Dendritic cell treated with granulocyte-macrophage colony-stimulating factor and Interleukin-4, amounts not matched to agents 40 ng/mL and 50 ng/mL, for 4 days (primary cell): ENCODE measurements around the gene CD9.

Source experiments
- H3K27ac Mint-ChIP-seq: one replicate; pipeline ENCODE4 v1.8.0; 2022; ENCODE audit warnings: mild to moderate bottlenecking, mixed read lengths
- H3K27me3 Mint-ChIP-seq: one replicate; pipeline ENCODE4 v1.8.0; 2022; ENCODE audit warnings: mild to moderate bottlenecking, mixed read lengths
- H3K36me3 Mint-ChIP-seq: one replicate; pipeline ENCODE4 v1.8.0; 2022; ENCODE audit warnings: low read depth, mixed read lengths
- H3K4me1 Mint-ChIP-seq: one replicate; pipeline ENCODE4 v1.8.0; 2022; ENCODE audit warnings: low read depth, mixed read lengths
- H3K4me3 Mint-ChIP-seq: one replicate; pipeline ENCODE4 v1.8.0; 2022; ENCODE audit warnings: mild to moderate bottlenecking, moderate library complexity, mixed read lengths
- H3K9me3 Mint-ChIP-seq: one replicate; pipeline ENCODE4 v1.8.0; 2022; ENCODE audit warnings: mixed read lengths
- intact Hi-C: fragments of 100-400 bp; cut with micrococcal nuclease; formaldehyde crosslinking; loops from one replicate; pipeline ENCODE4 v1.15.0; 2022

CD9 gene

DNA sequence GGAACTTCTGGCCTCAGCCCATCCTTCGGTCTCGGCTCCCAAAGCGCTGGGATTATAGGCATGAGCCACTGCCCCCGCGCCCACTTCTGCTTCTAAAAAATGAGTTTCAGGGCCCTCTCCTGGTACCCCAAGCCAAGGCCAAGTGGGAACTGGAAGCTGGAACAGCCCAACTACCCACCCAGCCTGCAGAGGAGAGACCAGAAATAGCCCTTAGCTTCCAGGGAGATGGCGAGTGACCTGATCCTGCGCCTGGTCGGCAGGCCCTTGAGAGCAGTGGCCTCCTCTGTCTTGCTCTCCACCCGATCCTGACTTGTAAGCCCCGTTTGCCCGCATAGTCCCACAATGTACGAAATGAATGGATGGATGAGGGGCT, 79.0 kb downstream of the CD9 start:
- peaks cover 65% of the 10 kb centered on the region for H3K27me3 Mint-ChIP-seq
- no peak overlapping the region for H3K27ac Mint-ChIP-seq
- H3K4me1 Mint-ChIP-seq = peaks cover 25% of the 10 kb centered on the region
- H3K4me3 Mint-ChIP-seq = no peak overlapping the region
- no peaks in the 10 kb centered on the region for H3K36me3 Mint-ChIP-seq
- intact Hi-C loops = loop anchor here (2.0 kb wide), 1 partner anchor 216 kb away; no protein-coding TSS in a partner anchor
- no peaks in the 10 kb centered on the region for H3K9me3 Mint-ChIP-seq

GRCh38 chr12:6279631-6280030, 79.4 kb downstream of the CD9 start:
- intact Hi-C loops = loop anchor here (2.0 kb wide), 1 partner anchor 217 kb away; no protein-coding TSS in a partner anchor
- no peaks in the 10 kb centered on the region for H3K9me3 Mint-ChIP-seq
- H3K27ac Mint-ChIP-seq = no peak overlapping the region
- peaks cover 25% of the 10 kb centered on the region for H3K4me1 Mint-ChIP-seq
- no peak overlapping the region for H3K4me3 Mint-ChIP-seq
- H3K36me3 Mint-ChIP-seq = no peaks in the 10 kb centered on the region
- H3K27me3 Mint-ChIP-seq = peaks cover 63% of the 10 kb centered on the region

DNA sequence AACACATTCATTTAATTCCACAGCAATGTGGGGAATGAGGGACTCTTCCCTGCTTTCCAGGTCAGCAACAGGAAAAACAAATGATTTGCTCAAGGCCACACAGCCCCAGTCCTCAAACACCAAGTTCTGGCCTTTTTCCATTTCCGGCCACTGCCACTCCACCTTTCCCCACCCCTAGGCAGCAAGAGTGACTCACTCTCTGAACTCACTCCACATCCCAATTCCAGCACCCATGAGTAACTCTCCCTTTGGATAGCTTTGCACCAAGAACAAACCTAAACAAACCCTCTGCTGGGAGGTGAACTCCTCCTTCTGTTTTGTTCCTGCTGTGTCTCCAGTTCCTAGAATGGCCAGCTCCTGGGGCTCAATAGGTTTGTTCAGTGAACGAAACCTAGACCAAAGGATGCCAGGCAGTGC, 79.9 kb downstream of the CD9 start:
- intact Hi-C loops = no loop called here
- peaks cover 59% of the 10 kb centered on the region for H3K27me3 Mint-ChIP-seq

DNA sequence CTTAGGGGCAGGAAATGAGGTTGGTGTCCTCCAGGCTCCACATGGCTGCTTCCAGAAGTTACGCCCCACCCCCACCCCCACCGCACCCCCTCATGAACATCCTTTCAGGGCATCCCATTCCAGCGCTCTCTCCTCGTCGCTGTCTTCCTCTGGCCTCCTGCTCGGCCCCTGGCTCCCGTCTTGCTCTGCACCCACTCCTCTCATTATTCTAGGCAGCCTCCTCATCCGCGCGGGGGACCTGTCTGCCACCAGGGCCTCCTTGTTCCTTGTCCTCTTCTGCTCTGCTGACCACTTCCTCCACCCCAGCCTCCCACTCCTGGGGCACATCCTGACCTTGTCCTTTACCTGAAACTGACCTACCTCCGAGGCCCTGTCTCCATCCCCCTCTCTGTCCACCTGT, 80.5 kb downstream of the CD9 start:
- intact Hi-C loops = no loop called here
- H3K36me3 Mint-ChIP-seq = no peaks in the 10 kb centered on the region
- H3K9me3 Mint-ChIP-seq = no peaks in the 10 kb centered on the region
- H3K4me1 Mint-ChIP-seq = peaks cover 25% of the 10 kb centered on the region
- H3K4me3 Mint-ChIP-seq = no peak overlapping the region
- H3K27me3 Mint-ChIP-seq = peaks cover 54% of the 10 kb centered on the region
- H3K27ac Mint-ChIP-seq = peak overlapping the region; percentile 18

More for the DNA sequence above, 79.9 kb downstream of the CD9 start:
- peaks cover 25% of the 10 kb centered on the region for H3K4me1 Mint-ChIP-seq
- H3K9me3 Mint-ChIP-seq = no peaks in the 10 kb centered on the region
- H3K27ac Mint-ChIP-seq = no peak overlapping the region
- H3K4me3 Mint-ChIP-seq = no peak overlapping the region
- no peaks in the 10 kb centered on the region for H3K36me3 Mint-ChIP-seq

DNA sequence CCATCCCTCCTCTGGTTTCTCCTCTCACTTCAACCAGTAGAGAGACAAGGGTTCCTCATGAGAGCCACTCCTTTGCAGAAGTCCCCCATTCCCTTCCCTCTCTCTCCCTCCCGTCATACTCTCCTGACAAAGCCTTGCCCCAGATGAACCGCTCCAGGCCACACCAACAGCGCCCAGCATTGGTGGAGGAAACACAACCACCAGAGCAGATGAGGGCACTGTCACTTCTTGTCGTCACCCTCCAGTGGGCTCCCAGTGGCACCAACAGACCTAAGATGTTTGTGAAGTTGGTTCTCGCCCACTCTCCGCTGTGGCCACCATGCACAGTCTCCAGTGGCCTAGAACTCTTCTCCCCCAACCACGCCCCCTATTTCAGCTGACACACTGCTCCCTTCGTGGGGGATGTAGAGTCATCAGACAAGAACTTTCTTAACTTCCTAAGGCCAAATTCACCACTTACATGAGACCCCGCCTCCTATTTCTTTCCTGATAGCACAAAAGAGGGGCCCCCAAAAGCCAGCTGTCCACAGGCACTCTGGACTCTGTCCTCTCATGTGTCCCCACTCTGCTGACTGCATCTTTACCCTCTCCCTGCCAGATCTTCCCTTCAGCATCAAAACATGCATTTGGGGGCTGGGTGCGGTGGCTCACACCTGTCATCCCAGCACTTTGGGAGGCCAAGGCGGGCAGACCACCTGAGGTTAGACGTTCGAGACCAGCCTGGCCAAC, 81.0 kb downstream of the CD9 start:
- Mint-ChIP-seq H3K4me3 (no peak overlapping the region), H3K27ac (peak overlapping the region; percentile 18), H3K9me3 (no peaks in the 10 kb centered on the region), H3K27me3 (peaks cover 49% of the 10 kb centered on the region), H3K4me1 (peaks cover 25% of the 10 kb centered on the region), H3K36me3 (no peaks in the 10 kb centered on the region)
- intact Hi-C loops = no loop called here

- Mint-ChIP-seq H3K4me1 (peaks cover 25% of the 10 kb centered on the region), H3K27me3 (peaks cover 42% of the 10 kb centered on the region), H3K9me3 (no peaks in the 10 kb centered on the region), H3K36me3 (no peaks in the 10 kb centered on the region), H3K27ac (no peak overlapping the region), H3K4me3 (no peak overlapping the region)
- intact Hi-C loops = no loop called here
These were observed 82.2 kb downstream of the CD9 start for GRCh38 chr12:6282453-6282840.

GRCh38 chr12:6284273-6284672, 84.1 kb downstream of the CD9 start:
- Mint-ChIP-seq H3K36me3 (no peaks in the 10 kb centered on the region), H3K27ac (no peak overlapping the region), H3K4me3 (no peak overlapping the region), H3K4me1 (peaks cover 22% of the 10 kb centered on the region), H3K9me3 (no peaks in the 10 kb centered on the region), H3K27me3 (peaks cover 46% of the 10 kb centered on the region)
- intact Hi-C loops = no loop called here

- intact Hi-C loops = loop anchor here (1.0 kb wide), 1 partner anchor 297 kb away; no protein-coding TSS in a partner anchor
- H3K4me3 Mint-ChIP-seq = no peak overlapping the region
- peaks cover 14% of the 10 kb centered on the region for H3K4me1 Mint-ChIP-seq
- H3K27ac Mint-ChIP-seq = no peak overlapping the region
- H3K36me3 Mint-ChIP-seq = no peaks in the 10 kb centered on the region
- peaks cover 38% of the 10 kb centered on the region for H3K27me3 Mint-ChIP-seq
- no peaks in the 10 kb centered on the region for H3K9me3 Mint-ChIP-seq
These were observed 84.9 kb downstream of the CD9 start for GRCh38 chr12:6285063-6285477.

DNA sequence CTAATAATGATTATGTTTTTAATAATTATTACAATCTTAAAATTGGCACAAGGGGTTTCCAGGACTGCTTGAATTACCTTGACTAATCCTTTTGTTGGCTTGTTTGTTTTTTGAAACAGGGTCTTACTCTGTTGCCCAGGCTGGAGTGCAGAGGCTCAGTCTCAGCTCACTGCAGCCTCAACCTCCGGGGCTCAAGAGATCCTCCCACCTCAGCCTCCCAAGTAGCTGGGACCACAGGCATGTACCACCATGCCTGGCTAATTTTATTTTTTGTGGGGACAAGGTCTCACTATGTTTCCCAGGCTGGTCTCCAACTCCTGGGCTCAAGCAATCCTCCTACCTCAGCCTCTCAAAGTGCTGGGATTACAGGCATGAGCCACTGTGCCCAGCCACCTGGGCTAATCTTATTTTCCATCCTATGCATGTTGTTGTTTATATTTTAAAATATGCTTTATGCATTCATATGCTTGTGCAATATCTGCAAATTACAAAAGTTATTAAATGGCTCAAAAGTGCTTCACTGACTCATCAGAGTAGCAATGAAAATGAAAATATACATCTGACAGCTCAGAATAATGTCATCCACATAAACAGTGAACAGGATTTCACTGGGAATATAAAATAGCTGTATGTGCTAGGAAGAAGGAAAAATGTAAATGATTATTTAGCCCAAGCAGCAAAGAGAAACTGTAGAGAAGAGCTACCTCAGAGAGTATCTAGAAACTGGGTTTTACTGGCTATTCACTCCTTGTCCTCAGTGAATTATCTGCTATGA, 85.5 kb downstream of the CD9 start:
- Mint-ChIP-seq H3K36me3 (no peaks in the 10 kb centered on the region), H3K27ac (no peak overlapping the region), H3K27me3 (peaks cover 34% of the 10 kb centered on the region), H3K4me3 (no peak overlapping the region), H3K4me1 (peaks cover 7% of the 10 kb centered on the region), H3K9me3 (no peaks in the 10 kb centered on the region)
- intact Hi-C loops = loop anchor here (1.0 kb wide), 1 partner anchor 297 kb away; no protein-coding TSS in a partner anchor
